ENCODE measurements around the gene LRP11. TPM values are rescaled to one million over a fixed set of nuclear protein-coding genes. Genes with fewer than 3 reads are reported as not detected.

LRP11 gene
- total and polyA plus RNA-seq, 7 donors: 1.6 to 29.6 (median 7.9) TPM

DNA sequence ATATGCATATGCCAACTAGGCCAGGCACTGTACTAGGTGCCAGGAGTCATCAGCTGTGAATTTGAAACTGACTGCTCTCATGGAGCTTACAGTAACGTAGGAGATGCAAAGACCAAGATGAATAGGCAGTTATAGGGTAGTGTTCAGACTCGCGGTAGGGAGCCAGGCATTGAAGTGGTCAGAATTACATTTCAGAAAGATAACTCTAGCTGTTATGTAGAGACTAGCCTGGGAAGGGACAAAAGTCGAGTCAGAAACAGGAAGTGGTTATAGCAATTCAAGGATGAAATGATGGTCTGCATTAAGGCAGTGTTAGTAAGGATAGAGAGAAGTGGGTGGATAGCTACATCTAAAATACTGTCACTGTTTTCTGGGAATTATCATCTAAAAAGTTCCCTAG is 58.0 kb downstream of the LRP11 start:
- Histone ChIP-seq H3K27ac (no peak overlapping the region), H3K4me1 (no peaks in the 10 kb centered on the region), H3K9me3 (no peaks in the 10 kb centered on the region), H3K4me3 (no peak overlapping the region), H3K27me3 (ENCODE audit: insufficient read depth in 3 of 3, low read length in 2 of 3) (no peaks in the 10 kb centered on the region), H3K36me3 (ENCODE audit: insufficient read depth in 1 of 2, low read depth in 1 of 2) (peaks cover 4 to 75% of the 10 kb centered on the region in 2 donors)
- ATAC-seq (no peak), DNase-seq (no peak)
- 76 to 85% (median 83%) methylated on average over 4 of the region's 4 CpGs for WGBS, 3 donors
- intact Hi-C loops (cut with DNase I): no loop called here
- TF ChIP-seq, protein P1, sequence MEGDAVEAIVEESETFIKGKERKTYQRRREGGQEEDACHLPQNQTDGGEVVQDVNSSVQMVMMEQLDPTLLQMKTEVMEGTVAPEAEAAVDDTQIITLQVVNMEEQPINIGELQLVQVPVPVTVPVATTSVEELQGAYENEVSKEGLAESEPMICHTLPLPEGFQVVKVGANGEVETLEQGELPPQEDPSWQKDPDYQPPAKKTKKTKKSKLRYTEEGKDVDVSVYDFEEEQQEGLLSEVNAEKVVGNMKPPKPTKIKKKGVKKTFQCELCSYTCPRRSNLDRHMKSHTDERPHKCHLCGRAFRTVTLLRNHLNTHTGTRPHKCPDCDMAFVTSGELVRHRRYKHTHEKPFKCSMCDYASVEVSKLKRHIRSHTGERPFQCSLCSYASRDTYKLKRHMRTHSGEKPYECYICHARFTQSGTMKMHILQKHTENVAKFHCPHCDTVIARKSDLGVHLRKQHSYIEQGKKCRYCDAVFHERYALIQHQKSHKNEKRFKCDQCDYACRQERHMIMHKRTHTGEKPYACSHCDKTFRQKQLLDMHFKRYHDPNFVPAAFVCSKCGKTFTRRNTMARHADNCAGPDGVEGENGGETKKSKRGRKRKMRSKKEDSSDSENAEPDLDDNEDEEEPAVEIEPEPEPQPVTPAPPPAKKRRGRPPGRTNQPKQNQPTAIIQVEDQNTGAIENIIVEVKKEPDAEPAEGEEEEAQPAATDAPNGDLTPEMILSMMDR (IDR thresholded peaks at IDR 0.05): no peak

GRCh38 chr6:149783551-149783950 is 80.6 kb downstream of the LRP11 start:
- H3K9me3 ChIP-seq: no peaks in the 10 kb centered on the region
- WGBS, 3 donors: 91 to 96% (median 93%) methylated on average over 3 of the region's 3 CpGs
- H3K27ac ChIP-seq: no peak overlapping the region
- intact Hi-C loops (cut with DNase I): no loop called here
- peaks cover 0 to 38% of the 10 kb centered on the region in 2 donors for H3K36me3 ChIP-seq (ENCODE audit: insufficient read depth in 1 of 2, low read depth in 1 of 2)
- no peaks in the 10 kb centered on the region for H3K27me3 ChIP-seq (ENCODE audit: insufficient read depth in 3 of 3, low read length in 2 of 3)
- ATAC-seq (no peak), DNase-seq (no peak)
- TF ChIP-seq, protein P1 (IDR thresholded peaks at IDR 0.05): no peak
- H3K4me1 ChIP-seq: no peaks in the 10 kb centered on the region
- no peak overlapping the region for H3K4me3 ChIP-seq

- DNase-seq: no peak
- no peaks in the 10 kb centered on the region for H3K4me1 ChIP-seq
- H3K27me3 ChIP-seq (ENCODE audit: insufficient read depth in 3 of 3, low read length in 2 of 3): no peaks in the 10 kb centered on the region
- H3K9me3 ChIP-seq: no peaks in the 10 kb centered on the region
- no peak overlapping the region for H3K4me3 ChIP-seq
- intact Hi-C loops (cut with DNase I): no loop called here
- TF ChIP-seq, protein P1 (IDR thresholded peaks at IDR 0.05): no peak
- 86 to 88% (median 87%) methylated on average over 2 of the region's 2 CpGs for WGBS, 3 donors
- ATAC-seq: no peak
- no peak overlapping the region for H3K27ac ChIP-seq
- H3K36me3 ChIP-seq (ENCODE audit: insufficient read depth in 1 of 2, low read depth in 1 of 2): peaks cover 0 to 50% of the 10 kb centered on the region in 2 donors
Observed at GRCh38 chr6:149782337-149782736, 81.8 kb downstream of the LRP11 start.

DNA sequence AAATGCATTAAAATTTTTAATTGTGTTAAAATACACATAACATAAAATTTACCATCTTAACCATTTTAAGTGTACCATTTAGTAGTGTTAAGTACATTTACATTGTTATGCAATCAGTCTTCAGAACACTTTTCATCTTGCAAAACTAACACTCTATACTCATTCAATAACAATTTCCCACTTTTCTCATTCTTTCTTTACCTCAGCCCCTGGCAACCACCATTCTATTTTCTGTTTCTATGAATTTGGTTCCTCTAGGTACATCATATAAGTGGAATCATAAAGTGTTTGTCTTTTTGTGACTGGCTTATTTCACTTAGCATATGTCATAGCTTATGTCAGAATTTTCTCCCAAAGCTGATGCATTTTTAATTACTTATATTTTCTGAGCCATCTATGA is 82.4 kb downstream of the LRP11 start:
- TF ChIP-seq, protein P1 (IDR thresholded peaks at IDR 0.05): no peak
- ATAC-seq (no peak), DNase-seq (no peak)
- Histone ChIP-seq H3K4me3 (no peak overlapping the region), H3K36me3 (ENCODE audit: insufficient read depth in 1 of 2, low read depth in 1 of 2) (peaks cover 0 to 56% of the 10 kb centered on the region in 2 donors), H3K27ac (no peak overlapping the region), H3K27me3 (ENCODE audit: insufficient read depth in 3 of 3, low read length in 2 of 3) (no peaks in the 10 kb centered on the region), H3K9me3 (no peaks in the 10 kb centered on the region), H3K4me1 (no peaks in the 10 kb centered on the region)
- intact Hi-C loops (cut with DNase I): no loop called here

- intact Hi-C loops (cut with DNase I): no loop called here
- Histone ChIP-seq H3K4me1 (no peaks in the 10 kb centered on the region), H3K27ac (no peak overlapping the region), H3K27me3 (ENCODE audit: insufficient read depth in 3 of 3, low read length in 2 of 3) (no peaks in the 10 kb centered on the region), H3K4me3 (no peak overlapping the region), H3K9me3 (no peaks in the 10 kb centered on the region), H3K36me3 (ENCODE audit: insufficient read depth in 1 of 2, low read depth in 1 of 2) (peaks cover 0 to 76% of the 10 kb centered on the region in 2 donors)
- WGBS, 3 donors: 39 to 64% (median 41%) methylated on average over 2 of the region's 2 CpGs
- DNase-seq: no peak
- TF ChIP-seq, protein P1 (IDR thresholded peaks at IDR 0.05): no peak
- ATAC-seq: peak in 1 of 4 donors; percentile 36
Observed at GRCh38 chr6:149779644-149779963, 84.6 kb downstream of the LRP11 start.

All from psoas muscle (tissue), 8 donors.